Activated T-helper 1 cell treated with anti-CD3 and anti-CD28 coated beads, Interleukin-12 subunit alpha, Interleukin-12 subunit beta, Interleukin-2, Interleukin-4 antibody, amounts not matched to agents 30 ng/mL and 10 ng/mL and 1 ng/mL, durations not matched to agents 14 hours and 24 hours and 36 hours (primary cell): ENCODE results near the gene MSI2. TPM values are rescaled to one million over a fixed set of nuclear protein-coding genes. Genes with fewer than 3 reads are reported as not detected.

Experiments used
- DNase-seq: peaks from one replicate; pipeline ENCODE4 v3.0.0; 2021; ENCODE audit warnings: low spot score
- H3K27ac Mint-ChIP-seq: one replicate; pipeline ENCODE4 v1.8.0; 2021; ENCODE audit warnings: mild to moderate bottlenecking, mixed read lengths
- H3K27me3 Mint-ChIP-seq: one replicate; pipeline ENCODE4 v1.8.0; 2022; ENCODE audit warnings: mild to moderate bottlenecking, moderate library complexity, mixed read lengths; ENCODE audit not compliant: insufficient read depth
- H3K36me3 Mint-ChIP-seq: one replicate; pipeline ENCODE4 v1.8.0; 2021; ENCODE audit warnings: low read depth, mixed read lengths
- H3K4me1 Mint-ChIP-seq: one replicate; pipeline ENCODE4 v1.8.0; 2021; ENCODE audit warnings: low read depth, mixed read lengths
- H3K4me3 Mint-ChIP-seq: one replicate; pipeline ENCODE4 v1.8.0; 2021; ENCODE audit warnings: mild to moderate bottlenecking, moderate library complexity, mixed read lengths
- H3K9me3 Mint-ChIP-seq: one replicate; pipeline ENCODE4 v1.8.0; 2021; ENCODE audit warnings: mixed read lengths
- intact Hi-C: fragments of 100-400 bp; cut with micrococcal nuclease; formaldehyde crosslinking; loops from one replicate; pipeline ENCODE4 v1.15.1; 2024
- total RNA-seq: library from RNA; stranded (reverse); gene quantifications from 2 replicates; pipeline ENCODE4 v1.2.3, GENCODE V29; 2022

The MSI2 gene
- total RNA-seq, 1 donor from 2014 or later = 278 TPM

- Mint-ChIP-seq H3K27me3 (no peaks in the 10 kb centered on the region), H3K9me3 (peaks cover 3% of the 10 kb centered on the region), H3K4me3 (no peak overlapping the region), H3K36me3 (peaks cover 17% of the 10 kb centered on the region), H3K27ac (peak overlapping the region; percentile 24), H3K4me1 (peaks cover 27% of the 10 kb centered on the region)
- intact Hi-C loops = no loop called here
- no peak for DNase-seq
Measured at GRCh38 chr17:57368637-57369336, 112.5 kb downstream of the MSI2 start.

- intact Hi-C loops = no loop called here
- DNase-seq = no peak
- Mint-ChIP-seq H3K27me3 (no peaks in the 10 kb centered on the region), H3K36me3 (peaks cover 16% of the 10 kb centered on the region), H3K4me1 (peaks cover 27% of the 10 kb centered on the region), H3K9me3 (peaks cover 3% of the 10 kb centered on the region), H3K4me3 (no peak overlapping the region), H3K27ac (no peak overlapping the region)
Measured at GRCh38 chr17:57369509-57369945, 113.2 kb downstream of the MSI2 start.

GRCh38 chr17:57370037-57370581 is 113.8 kb downstream of the MSI2 start:
- Mint-ChIP-seq H3K4me1 (peaks cover 25% of the 10 kb centered on the region), H3K27me3 (no peaks in the 10 kb centered on the region), H3K4me3 (no peak overlapping the region), H3K27ac (no peak overlapping the region), H3K36me3 (peaks cover 18% of the 10 kb centered on the region), H3K9me3 (peaks cover 3% of the 10 kb centered on the region)
- intact Hi-C loops = no loop called here
- no peak for DNase-seq

GRCh38 chr17:57370619-57371018 is 114.3 kb downstream of the MSI2 start:
- peaks cover 20% of the 10 kb centered on the region for H3K4me1 Mint-ChIP-seq
- H3K9me3 Mint-ChIP-seq = peaks cover 3% of the 10 kb centered on the region
- intact Hi-C loops = no loop called here
- H3K4me3 Mint-ChIP-seq = no peak overlapping the region
- DNase-seq = no peak
- H3K36me3 Mint-ChIP-seq = peaks cover 20% of the 10 kb centered on the region
- no peaks in the 10 kb centered on the region for H3K27me3 Mint-ChIP-seq
- H3K27ac Mint-ChIP-seq = no peak overlapping the region

- Mint-ChIP-seq H3K4me3 (no peak overlapping the region), H3K36me3 (peaks cover 26% of the 10 kb centered on the region), H3K9me3 (peaks cover 3% of the 10 kb centered on the region), H3K27me3 (no peaks in the 10 kb centered on the region), H3K27ac (no peak overlapping the region), H3K4me1 (peaks cover 16% of the 10 kb centered on the region)
- no peak for DNase-seq
- intact Hi-C loops = no loop called here
Measured at GRCh38 chr17:57372156-57372555, 115.8 kb downstream of the MSI2 start.

GRCh38 chr17:57373048-57373447 is 116.7 kb downstream of the MSI2 start:
- intact Hi-C loops = no loop called here

GRCh38 chr17:57373756-57374155 is 117.4 kb downstream of the MSI2 start:
- Mint-ChIP-seq H3K4me3 (no peak overlapping the region), H3K27me3 (no peaks in the 10 kb centered on the region), H3K9me3 (peaks cover 3% of the 10 kb centered on the region), H3K36me3 (peaks cover 26% of the 10 kb centered on the region), H3K27ac (no peak overlapping the region), H3K4me1 (peaks cover 14% of the 10 kb centered on the region)
- intact Hi-C loops = no loop called here
- no peak for DNase-seq

More at GRCh38 chr17:57373048-57373447, 116.7 kb downstream of the MSI2 start:
- H3K4me3 Mint-ChIP-seq = no peak overlapping the region
- H3K36me3 Mint-ChIP-seq = peaks cover 26% of the 10 kb centered on the region
- peaks cover 15% of the 10 kb centered on the region for H3K4me1 Mint-ChIP-seq
- no peaks in the 10 kb centered on the region for H3K27me3 Mint-ChIP-seq
- peaks cover 3% of the 10 kb centered on the region for H3K9me3 Mint-ChIP-seq
- DNase-seq = no peak
- no peak overlapping the region for H3K27ac Mint-ChIP-seq

GRCh38 chr17:57375040-57375769 is 118.9 kb downstream of the MSI2 start:
- peaks cover 26% of the 10 kb centered on the region for H3K36me3 Mint-ChIP-seq
- intact Hi-C loops = no loop called here
- no peak overlapping the region for H3K4me3 Mint-ChIP-seq
- H3K27me3 Mint-ChIP-seq = no peaks in the 10 kb centered on the region
- no peak overlapping the region for H3K27ac Mint-ChIP-seq
- no peak for DNase-seq
- peaks cover 17% of the 10 kb centered on the region for H3K4me1 Mint-ChIP-seq
- H3K9me3 Mint-ChIP-seq = peaks cover 3% of the 10 kb centered on the region

GRCh38 chr17:57375770-57376225 is 119.5 kb downstream of the MSI2 start:
- Mint-ChIP-seq H3K27ac (no peak overlapping the region), H3K36me3 (peaks cover 26% of the 10 kb centered on the region), H3K4me1 (peaks cover 17% of the 10 kb centered on the region), H3K9me3 (peaks cover 3% of the 10 kb centered on the region), H3K27me3 (no peaks in the 10 kb centered on the region), H3K4me3 (no peak overlapping the region)
- DNase-seq = no peak
- intact Hi-C loops = no loop called here

GRCh38 chr17:57377094-57377493 is 120.8 kb downstream of the MSI2 start:
- H3K36me3 Mint-ChIP-seq = peaks cover 30% of the 10 kb centered on the region
- H3K27ac Mint-ChIP-seq = no peak overlapping the region
- DNase-seq = no peak
- no peaks in the 10 kb centered on the region for H3K27me3 Mint-ChIP-seq
- intact Hi-C loops = no loop called here
- H3K4me1 Mint-ChIP-seq = peaks cover 20% of the 10 kb centered on the region
- H3K9me3 Mint-ChIP-seq = peaks cover 3% of the 10 kb centered on the region
- H3K4me3 Mint-ChIP-seq = no peak overlapping the region

GRCh38 chr17:57379237-57379894 is 123.0 kb downstream of the MSI2 start:
- intact Hi-C loops = no loop called here
- DNase-seq = no peak
- Mint-ChIP-seq H3K27ac (peak overlapping the region; percentile 21), H3K9me3 (peaks cover 3% of the 10 kb centered on the region), H3K4me3 (no peak overlapping the region), H3K27me3 (no peaks in the 10 kb centered on the region), H3K4me1 (peaks cover 24% of the 10 kb centered on the region), H3K36me3 (peaks cover 28% of the 10 kb centered on the region)

- H3K27me3 Mint-ChIP-seq = no peaks in the 10 kb centered on the region
- H3K4me3 Mint-ChIP-seq = no peak overlapping the region
- intact Hi-C loops = no loop called here
- H3K27ac Mint-ChIP-seq = peak overlapping the region; percentile 21
- H3K9me3 Mint-ChIP-seq = peaks cover 9% of the 10 kb centered on the region
- H3K4me1 Mint-ChIP-seq = peaks cover 24% of the 10 kb centered on the region
- peaks cover 31% of the 10 kb centered on the region for H3K36me3 Mint-ChIP-seq
- DNase-seq = no peak
Measured at GRCh38 chr17:57379895-57380434, 123.6 kb downstream of the MSI2 start.
